Measurements from ENCODE around the gene SEMA3D.

Gene SEMA3D

DNA sequence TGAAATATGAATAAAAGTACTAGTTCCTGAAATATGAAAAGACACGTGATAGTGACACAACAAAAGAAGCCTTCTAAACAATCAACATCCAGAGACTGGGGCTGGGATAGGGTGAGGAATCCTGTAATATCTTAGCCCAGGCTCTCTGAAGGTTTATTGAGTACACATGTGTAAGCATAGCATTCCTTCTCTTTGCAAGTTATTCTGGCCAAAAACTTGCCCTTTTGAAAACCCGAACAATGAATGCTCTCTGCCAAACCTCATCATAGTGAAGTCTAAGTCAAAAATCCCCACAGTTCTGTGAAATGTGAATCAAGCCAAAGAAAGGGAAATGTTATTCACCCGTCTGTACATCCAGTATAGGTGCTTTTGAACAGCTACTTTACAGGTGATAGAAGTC, 11.6 kb downstream of the SEMA3D start:
- no peak overlapping the region for H3K27ac ChIP-seq
- TF ChIP-seq ZFX (IDR thresholded peaks at IDR 0.05; ENCODE audit: borderline replicate concordance), result no peak
- TF ChIP-seq, protein P1, sequence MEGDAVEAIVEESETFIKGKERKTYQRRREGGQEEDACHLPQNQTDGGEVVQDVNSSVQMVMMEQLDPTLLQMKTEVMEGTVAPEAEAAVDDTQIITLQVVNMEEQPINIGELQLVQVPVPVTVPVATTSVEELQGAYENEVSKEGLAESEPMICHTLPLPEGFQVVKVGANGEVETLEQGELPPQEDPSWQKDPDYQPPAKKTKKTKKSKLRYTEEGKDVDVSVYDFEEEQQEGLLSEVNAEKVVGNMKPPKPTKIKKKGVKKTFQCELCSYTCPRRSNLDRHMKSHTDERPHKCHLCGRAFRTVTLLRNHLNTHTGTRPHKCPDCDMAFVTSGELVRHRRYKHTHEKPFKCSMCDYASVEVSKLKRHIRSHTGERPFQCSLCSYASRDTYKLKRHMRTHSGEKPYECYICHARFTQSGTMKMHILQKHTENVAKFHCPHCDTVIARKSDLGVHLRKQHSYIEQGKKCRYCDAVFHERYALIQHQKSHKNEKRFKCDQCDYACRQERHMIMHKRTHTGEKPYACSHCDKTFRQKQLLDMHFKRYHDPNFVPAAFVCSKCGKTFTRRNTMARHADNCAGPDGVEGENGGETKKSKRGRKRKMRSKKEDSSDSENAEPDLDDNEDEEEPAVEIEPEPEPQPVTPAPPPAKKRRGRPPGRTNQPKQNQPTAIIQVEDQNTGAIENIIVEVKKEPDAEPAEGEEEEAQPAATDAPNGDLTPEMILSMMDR (IDR thresholded peaks at IDR 0.05), result no peak

DNA sequence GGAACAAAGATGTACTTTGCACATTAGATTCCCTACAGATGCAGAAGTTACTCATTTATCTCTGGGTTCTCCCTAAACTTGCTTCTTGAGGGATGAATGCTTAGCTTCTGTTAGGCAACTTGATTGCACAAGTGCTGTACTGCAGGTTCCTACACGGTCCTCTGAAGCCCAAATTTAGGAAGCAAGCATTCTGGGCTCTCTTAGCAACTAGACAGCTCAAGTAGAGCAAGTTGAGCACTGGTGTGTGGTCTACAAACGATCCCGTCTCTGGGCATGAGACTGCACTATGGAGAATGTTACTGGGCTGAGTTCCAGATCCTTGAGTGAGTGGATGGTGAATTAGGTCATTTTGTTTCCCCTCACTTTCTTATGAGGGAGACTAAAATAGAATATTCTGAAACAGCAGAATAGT, 14.3 kb downstream of the SEMA3D start:
- TF ChIP-seq ZFX (IDR thresholded peaks at IDR 0.05; ENCODE audit: borderline replicate concordance), result no peak
- TF ChIP-seq, protein P1 (IDR thresholded peaks at IDR 0.05), result no peak
- no peak overlapping the region for H3K27ac ChIP-seq

DNA sequence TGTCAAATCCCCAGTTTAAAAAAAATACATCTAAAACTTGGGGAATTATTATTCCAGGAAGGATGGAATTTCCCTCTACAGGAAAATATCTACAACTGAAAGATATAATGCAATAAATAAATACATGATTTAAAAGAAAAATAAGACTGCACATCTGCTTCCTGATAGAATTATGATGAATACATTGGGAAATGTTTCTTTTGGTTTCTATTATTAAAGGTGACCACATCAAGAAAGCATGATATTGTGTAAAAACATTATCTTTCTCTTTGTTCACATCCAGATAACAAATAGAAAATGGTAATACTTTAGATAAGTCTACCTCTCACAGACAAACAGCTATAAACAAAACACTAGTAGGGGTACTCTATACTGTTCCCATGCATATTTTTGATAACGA, 19.2 kb downstream of the SEMA3D start:
- TF ChIP-seq, protein P1 (IDR thresholded peaks at IDR 0.05), result no peak
- no peak for TF ChIP-seq ZFX (IDR thresholded peaks at IDR 0.05; ENCODE audit: borderline replicate concordance)
- H3K27ac ChIP-seq, result no peak overlapping the region

DNA sequence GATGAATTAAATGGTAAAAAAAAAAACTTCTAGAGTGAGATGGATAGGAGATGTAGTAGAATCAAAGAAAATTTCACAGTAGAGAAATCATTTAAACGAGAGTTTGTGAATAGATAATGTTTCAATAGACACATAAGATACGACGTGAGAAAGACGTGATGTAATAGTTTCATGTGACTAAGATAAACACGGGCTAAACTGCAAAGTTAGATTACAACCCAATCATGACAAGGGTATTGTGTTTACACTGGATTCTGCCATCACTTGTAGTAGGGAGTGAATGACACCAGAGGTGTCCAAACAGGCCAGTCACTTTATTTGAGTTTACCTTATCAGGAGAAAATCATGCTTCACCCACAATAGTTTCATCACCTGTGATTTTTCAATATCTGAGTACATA, 21.6 kb downstream of the SEMA3D start:
- H3K27ac ChIP-seq, result no peak overlapping the region
- TF ChIP-seq, protein P1 (IDR thresholded peaks at IDR 0.05), result no peak
- TF ChIP-seq ZFX (IDR thresholded peaks at IDR 0.05; ENCODE audit: borderline replicate concordance), result no peak

DNA sequence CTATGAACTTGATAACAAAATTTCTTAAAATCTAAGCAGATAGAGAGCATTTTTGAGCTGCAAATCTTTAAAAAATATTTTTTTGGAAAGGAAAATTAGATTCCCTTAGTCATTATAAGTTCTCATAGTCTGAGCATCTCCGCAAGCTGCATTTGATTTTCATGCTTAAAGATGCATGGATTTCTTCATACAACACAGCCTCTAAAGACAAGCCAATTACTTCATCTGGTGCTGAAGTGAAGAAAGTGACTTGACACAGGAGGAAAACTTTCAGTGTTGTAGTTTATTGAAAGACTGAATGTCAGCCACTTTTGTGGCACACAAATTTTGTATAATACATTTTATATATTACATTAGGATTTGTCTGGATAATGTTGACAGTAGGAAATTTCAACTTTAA, 22.5 kb downstream of the SEMA3D start:
- no peak overlapping the region for H3K27ac ChIP-seq
- no peak for TF ChIP-seq ZFX (IDR thresholded peaks at IDR 0.05; ENCODE audit: borderline replicate concordance)
- TF ChIP-seq, protein P1 (IDR thresholded peaks at IDR 0.05), result no peak

DNA sequence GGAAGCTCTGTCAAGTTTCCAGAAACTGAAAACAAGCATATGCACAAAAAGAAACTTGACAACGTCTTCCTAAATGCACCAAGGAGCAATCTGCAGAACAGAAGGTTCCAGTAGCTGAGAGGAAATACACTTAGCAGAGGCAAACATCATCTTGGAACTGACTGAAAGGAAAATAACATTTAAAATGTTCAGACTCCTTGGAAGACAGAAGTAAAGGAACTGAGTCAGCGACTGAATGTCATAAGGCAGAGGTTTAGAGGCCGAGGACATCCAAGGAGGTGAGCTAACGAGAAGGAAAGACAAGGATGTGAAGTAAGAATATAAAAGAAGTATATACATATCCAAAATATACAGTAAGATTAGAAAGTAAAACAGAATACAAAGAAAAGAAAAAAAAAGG, 24.1 kb downstream of the SEMA3D start:
- H3K27ac ChIP-seq, result no peak overlapping the region
- TF ChIP-seq, protein P1 (IDR thresholded peaks at IDR 0.05), result no peak
- no peak for TF ChIP-seq ZFX (IDR thresholded peaks at IDR 0.05; ENCODE audit: borderline replicate concordance)

DNA sequence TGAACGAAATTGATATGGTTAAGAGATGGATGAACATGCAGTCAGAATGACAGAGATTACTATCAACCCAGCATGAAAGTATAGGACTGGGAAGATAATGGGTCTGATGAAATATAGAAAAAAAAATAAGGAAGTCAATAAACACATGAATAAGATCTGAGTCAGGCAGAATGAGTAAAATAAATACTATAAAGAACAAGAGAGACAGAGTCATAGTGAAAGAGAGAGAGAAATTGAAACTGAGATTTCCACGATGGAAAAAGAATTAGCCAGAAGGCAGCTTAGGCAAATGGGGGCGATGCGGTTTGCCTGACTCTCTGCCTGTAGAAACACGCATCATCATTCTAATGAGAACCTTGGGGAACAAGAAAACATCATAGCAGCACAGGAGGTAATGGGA, 26.6 kb downstream of the SEMA3D start:
- H3K27ac ChIP-seq, result no peak overlapping the region
- TF ChIP-seq, protein P1 (IDR thresholded peaks at IDR 0.05), result no peak
- TF ChIP-seq ZFX (IDR thresholded peaks at IDR 0.05; ENCODE audit: borderline replicate concordance), result no peak

All from 22Rv1 (cell line).